ENCODE measurements around the gene REXO5.

REXO5 gene

DNA sequence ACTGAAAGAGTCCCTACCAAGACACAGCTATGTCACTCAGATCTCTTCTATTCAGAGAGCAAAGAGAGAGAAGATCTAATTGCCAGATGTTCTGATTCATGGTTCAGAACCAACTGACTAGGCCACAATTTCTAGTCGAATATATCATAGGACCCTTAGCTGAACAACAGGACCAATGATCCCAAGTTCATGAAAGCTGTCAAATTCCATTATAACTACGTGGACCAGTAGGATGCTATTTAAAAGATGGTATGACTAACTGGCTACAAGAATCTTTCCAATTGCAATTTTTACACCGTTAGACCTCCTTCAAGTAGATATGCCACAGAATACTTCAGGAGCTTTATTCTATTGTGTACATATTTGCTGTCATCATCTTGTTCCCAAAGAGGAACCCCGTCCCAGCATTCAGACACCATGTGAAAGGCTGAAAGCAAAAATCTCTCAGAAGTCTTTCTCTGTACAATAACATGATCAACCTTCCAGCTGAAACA, 67.8 kb downstream of the REXO5 start:
- no peak for DNase-seq

DNA sequence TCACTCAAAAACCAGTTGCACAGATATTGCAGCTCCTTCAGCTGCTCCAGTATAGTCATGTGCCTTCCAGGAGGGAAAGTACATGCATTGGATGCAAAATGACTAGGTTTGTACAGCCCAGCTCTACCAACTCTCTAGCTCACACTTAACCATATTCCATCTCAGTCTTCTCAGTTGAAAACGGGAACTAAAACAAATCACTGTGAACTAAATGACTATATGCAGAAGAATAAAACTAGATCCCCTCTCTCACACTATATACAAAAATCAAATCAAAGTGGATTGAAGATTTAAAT, 69.0 kb downstream of the REXO5 start:
- no peak for DNase-seq

DNA sequence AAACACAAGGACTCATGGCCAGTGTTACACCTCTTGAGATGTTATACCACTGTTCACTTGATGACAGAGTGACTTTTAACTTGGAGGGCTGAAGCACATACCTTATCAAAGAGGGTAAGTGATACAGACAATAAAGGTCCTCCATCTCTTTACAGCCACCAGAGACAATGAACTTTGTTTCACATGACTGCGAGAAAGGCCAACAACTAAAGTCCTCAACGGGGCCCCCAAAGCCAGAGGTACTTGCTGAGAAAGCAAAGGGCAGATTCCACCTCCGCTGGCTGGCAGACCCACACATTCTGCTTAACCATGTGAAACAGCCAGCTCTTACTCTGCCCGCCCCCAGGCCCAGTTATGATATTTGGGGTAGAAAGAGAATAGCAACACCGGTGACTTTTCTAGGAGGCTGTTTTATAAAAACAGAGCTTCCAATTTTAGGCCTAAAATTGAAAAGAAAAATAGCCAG, 72.4 kb downstream of the REXO5 start:
- no peak for DNase-seq

DNA sequence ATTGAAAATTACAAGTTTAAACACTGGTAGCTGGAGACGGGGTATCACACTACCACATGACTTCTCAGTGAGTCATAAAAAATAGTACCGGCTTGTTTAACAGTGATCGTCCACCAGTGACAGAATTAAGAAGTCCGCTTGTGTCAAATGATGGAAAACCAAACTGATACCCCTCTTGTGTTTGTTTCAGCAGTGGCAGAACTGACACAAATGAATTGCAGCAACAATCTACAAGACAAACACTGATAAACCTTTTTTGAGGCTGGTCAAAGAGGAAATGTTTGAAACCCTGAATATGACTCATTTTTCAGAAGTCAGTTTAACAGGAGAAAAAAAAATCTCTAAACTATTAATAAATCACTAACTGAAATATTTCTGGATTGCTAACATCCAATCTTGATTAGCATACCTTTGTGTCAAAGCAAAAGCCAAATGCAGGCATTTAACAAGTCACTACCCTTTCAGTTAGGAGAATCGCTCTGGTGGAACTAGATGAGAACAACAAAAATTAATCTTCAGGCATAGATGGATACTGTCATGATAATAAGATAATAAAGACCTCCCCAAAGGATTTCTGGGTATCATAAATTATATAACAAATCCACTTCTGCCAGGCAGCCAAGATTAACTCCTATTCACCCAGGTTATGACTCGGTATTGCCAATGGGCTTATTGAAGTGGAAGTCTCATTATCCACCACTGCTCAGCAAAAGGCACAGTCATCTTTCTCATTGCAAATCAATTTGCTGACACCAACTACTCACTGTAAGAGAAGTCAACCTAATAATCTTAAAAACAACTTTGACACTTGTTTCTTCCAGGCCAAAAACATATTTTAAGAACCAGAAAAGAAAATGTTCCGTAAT, 73.1 kb downstream of the REXO5 start:
- no peak for DNase-seq

DNA sequence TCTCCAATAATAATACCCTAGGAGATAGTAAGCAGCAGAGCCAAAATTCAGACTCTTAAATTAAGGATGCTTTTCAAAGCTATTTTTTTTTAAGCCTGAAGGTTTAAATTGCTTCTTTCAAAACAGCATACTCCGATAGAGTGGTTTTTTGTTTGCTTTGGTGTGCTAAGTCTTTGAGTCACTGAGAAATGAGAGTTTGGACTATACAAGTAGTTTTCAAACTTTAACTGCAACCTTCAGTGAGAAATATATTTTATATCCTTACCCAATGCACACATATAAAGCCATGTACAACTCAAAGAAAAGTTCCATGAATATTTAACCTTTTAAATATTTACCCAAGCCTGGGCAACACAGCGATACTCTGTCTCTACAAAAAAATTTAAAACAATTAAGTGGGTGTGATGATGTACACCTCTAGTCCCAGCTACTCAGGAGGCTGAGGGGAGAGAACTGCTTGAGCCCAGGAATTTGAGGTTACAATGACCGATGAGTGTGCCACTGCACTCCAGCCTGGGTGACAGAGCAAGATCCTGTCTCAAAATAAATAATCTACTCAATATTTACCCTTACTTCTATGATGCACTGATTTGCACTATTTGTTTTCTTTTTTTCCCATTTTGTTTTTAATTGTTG, 74.7 kb downstream of the REXO5 start:
- DNase-seq: no peak

DNA sequence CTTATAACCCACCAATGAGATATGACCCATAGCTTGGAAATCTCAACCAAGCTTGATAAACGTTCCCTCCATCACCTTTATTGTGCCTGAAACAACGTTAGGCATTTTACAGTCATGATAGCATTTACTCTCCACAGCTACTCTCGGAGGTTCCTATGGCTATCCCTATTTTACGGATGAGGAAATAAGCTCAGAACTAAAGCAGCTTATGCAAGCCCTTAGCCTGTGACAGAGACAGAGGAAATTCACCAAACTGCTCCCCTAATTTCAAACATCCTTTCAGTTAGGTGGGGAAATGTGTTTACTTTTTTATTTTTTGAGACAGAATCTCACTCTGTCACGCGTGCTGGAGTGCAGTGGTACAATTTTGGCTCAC, 75.2 kb downstream of the REXO5 start:
- no peak for DNase-seq

DNA sequence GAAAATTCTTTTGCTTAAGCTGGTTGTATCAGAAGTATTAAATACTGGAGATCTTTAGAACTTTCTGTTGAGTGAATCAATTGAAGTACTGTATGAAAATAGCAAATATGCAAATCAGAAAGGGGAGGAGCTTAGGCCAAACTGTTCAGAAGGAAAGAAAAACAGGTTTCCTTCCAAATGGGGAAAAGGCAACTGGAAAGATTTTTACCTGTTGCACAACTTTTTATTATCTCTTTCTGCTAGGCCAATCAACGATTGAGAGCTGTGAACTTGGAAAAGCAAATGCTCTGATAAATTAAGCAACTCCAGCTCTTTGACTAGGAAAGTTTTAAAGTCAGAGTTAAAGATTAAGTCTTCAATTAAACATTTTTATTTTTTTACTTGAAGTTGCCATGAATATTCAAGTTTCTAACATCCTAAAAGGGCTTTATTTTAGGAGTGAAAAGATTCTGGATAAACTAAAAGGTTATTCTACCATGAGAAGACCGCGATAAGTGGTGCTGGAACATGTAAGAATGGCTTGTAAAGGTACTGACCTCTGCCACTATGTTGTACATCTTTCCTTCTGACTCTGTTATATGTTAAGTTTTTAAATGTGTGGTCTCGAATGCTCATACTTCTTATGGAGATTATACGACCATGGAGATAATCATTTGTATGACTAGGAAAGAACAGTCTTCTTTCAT, 77.4 kb downstream of the REXO5 start:
- no peak for DNase-seq

DNA sequence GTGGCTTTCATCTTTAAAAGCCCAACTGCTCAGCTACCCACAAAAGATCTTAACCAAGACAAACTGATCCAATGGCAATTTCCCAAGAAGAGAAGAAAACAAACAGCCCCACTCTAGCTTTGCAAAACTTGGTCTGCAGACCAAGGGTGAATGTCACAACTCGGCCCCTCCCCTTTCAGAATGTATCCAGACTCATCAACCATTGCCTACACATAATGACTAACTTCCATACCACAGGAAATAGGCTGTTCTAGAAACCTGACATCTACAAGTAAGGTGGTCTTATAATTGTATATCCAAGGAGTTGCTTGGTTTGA, 77.9 kb downstream of the REXO5 start:
- no peak for DNase-seq

DNA sequence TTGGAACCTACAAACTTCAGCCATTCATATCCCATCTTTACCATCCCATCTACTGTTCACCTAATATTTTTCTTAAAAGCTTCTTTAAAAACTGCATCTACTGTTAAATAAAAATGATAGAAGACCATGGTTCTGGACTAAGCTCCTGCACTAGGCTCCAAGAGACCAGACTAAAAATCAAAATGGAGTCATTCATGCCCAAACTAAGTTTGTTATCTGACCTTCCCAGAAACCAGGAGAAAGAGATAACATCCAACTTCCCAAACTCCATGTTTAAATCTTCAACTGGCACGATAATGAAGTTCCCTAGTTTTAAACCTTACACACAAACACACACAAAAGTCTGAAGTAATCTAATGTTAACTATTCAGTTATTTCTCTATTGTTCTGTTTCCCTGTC, 80.0 kb downstream of the REXO5 start:
- DNase-seq: no peak

DNA sequence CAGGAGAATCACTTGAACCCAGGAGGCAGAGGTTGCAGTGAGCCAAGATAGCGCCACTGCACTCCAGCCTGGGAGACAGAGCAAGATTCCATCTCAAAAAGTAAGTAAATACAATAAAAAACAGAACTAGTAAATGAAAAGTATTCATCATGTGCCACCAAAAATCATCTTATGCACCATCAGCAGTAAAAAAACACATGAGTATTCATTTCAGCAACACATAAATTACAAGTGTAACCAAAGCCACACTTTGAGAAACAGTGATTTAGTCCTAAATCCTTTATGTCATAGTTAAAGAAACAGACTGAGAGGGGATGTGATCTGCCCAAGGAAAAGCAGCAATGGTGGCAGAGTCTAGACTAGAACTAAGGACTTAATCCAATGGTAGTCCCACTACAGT, 80.9 kb downstream of the REXO5 start:
- no peak for DNase-seq

DNA sequence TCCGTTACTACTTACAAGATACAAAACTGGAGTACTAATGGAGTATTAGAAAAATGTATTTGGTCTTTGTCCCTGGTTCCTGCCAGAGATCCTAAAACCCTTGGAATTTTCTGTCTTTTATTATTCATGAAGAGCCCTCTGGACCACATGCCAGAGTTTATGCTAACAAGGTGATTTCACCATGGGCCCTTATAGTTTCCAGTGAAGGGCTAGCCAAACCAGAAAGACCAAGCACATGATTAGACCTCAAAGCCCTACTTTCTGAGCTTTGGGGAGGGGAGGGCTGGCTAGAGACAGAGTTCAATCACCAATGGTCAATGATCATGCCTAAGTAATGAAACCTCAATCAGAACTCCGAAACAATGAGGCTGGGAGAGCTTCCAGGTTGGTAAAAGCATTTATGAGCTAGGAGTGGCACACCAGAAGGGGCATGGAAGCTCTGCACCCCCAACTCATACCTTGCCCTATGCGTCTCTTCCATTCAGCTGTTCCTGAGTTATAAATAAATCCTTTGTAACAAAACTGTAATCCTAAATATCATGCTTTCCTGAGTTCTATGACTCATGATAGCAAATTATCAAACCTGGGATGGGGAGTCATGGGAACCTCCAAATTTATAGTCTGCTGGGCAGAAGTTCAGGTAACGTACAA, 83.4 kb downstream of the REXO5 start:
- DNase-seq: no peak

DNA sequence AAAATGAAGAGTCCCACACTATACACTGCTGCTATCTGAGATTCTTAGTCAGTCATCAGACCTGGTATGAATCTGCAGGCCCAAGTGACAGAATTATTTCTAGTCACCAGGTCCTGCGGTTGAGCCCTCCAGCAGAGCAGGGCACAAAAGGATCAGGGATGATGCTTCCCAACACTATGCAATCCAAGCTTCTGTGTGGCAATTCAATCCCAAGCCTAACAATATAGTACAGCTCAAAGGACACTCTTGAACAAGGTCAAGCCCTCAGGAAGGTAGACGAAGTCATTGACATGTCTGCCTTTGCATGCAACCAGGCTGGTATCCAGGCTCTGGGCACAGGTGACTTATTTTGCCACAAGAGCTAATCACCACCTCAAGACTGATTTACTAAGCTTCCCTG, 88.1 kb downstream of the REXO5 start:
- no peak for DNase-seq

DNA sequence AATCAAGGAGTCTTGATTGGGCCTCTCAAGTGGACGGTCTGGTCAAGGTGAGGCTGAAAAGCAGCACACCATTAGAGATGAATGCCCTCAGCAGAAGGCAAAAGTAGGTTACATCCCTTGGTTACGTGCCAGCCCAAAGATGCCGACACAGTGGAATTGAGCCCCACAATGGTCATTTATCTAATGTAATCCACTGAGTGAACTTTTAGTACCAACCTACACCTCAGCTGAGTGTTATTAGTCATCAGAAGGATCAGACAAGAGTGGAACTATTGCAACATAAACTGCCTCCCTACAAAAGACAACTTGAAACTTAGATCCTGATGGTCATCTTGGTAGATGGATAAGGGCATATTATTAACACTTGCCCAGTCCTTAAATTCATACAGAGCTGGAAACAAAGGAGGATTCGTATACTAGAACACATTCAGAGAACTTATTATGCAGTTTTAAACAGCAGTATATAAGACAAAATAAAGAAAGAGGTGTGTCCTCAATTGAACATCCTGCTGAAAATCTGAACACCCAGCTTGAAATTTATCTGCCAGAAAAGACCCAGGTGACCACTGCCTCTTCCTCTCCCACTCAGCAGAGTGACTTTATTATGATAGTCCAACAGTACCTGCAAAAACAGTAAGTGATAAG, 91.0 kb downstream of the REXO5 start:
- DNase-seq: no peak

DNA sequence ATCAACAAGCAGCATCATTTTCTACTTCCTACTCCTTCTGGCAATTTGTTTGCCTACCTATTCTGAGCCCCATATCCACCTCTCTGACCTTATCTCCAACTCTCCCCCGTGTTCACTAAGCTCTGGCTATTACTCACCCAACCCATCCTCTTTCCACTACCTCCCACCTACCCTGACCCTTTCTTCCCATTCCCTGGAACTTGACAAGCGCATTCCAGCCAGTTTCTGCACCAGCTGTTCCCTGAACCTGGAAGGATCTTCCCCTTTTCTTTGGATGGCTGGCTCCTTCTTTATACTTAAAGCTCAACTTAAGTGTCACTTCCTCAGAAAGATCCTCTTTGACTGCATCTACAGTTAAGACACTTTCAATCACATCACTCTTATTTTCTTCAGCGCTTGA, 91.6 kb downstream of the REXO5 start:
- DNase-seq: no peak

DNA sequence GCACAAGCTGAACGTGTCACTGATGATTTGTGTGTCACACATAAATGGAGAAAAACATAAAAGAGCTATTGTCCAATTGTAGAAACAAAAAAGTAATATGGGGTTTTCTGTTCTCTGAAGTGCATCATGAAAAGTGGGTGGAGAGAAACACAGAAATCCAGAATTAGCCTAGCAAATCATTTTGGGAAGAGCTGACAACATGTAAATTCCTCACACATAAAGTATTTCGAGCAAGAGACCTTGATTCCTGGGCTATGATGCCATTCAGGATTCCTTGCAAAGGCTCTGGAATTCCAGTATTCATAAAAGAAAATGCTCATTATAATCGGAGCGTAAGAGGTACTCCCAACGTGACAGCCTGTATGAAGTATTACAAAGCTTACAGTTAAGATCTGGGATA, 92.7 kb downstream of the REXO5 start:
- DNase-seq: no peak
